Measurements from ENCODE around the gene TUBA3D.
"Not testable (repeated sequence)": the region's sequence is repeated elsewhere in the genome, so short reads cannot be mapped to it uniquely, and the experiment has no call there.

Gene TUBA3D

DNA sequence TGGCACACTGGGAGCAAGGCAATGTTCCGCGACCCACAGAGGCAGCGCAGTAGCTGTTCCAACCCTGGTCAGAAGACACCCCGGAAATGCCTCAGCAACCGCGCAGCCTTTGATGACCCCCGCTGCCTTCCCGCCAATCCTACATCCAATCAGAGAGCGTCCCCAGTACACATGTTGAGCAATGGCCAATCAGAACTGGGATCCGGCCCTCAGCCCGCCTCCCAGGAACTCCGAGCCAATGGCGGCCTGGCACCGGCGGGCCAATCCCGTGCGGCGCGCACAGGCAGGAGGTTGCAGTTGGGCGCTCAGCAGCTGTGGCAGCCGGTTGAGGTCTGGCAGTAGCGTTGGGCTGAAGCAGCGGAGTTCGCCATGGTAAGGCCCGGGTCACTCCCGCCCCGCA lies at the start of gene TUBA3D:
Gene TUBA3D (plus strand): TSS at position 289 of the 400 bp plus-strand sequence. CDS start 81 bp downstream, at position 370.
- ATAC-seq (replicated peaks) = no peak
- Mint-ChIP-seq H3K4me1 (no peaks in the 10 kb centered on the region), H3K36me3 (peaks cover 12 to 18% of the 10 kb centered on the region in 2 donors), H3K9me3 (no peaks in the 10 kb centered on the region), H3K27me3 (no peaks in the 10 kb centered on the region), H3K27ac (peak within 1 kb of the TSS; percentile 54), H3K4me3 (no peak within 1 kb of the TSS)
- no peak for DNase-seq

DNA sequence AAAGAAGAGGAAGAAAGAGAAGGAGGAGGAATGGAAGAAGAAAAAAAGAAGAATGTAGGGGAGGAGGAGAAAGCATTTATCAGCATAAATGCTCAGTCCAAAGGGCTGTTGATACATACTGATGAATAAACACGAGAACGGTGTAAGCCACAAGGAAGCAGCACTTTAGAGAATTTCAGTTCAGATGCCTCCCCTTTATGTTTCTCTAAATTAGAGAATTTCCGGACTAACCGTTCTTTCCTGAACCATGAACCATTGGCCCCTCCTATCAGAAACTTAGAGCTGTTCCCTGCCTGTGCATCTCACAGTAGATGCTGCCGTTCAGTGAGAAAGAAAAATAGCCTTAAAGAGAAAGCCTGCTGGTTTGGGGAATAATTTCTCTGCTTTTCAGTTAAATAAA lies 49.2 kb upstream of the TUBA3D start:
- Mint-ChIP-seq H3K4me1 (peaks cover 0 to 5% of the 10 kb centered on the region in 2 donors), H3K27ac (no peak overlapping the region), H3K36me3 (no peaks in the 10 kb centered on the region), H3K27me3 (peaks cover 41 to 59% of the 10 kb centered on the region in 2 donors), H3K4me3 (no peak overlapping the region), H3K9me3 (no peaks in the 10 kb centered on the region)
- ATAC-seq (replicated peaks) (no peak), DNase-seq (no peak)

DNA sequence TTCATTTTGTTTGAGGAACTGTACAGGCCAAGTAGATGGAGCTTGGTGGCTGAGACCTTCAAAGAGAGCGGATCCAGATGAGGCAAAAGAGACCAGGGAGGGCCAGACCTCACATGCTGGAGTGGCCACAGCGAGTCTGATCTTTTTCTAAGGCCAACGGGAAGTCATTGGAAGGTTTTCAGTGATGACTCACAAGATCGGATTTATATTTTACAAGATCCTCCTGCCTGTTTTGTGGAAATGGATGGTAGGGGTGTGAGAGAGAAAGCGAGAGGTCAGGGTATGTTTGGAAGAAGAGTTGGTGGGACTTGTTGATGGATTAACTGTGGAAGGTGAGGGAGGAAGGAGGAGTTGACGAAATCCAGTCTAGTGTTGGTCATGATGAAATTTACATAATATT lies 44.6 kb upstream of the TUBA3D start:
- Mint-ChIP-seq H3K4me3 (no peak overlapping the region), H3K27ac (no peak overlapping the region), H3K27me3 (peaks cover 23 to 34% of the 10 kb centered on the region in 2 donors), H3K36me3 (no peaks in the 10 kb centered on the region), H3K9me3 (no peaks in the 10 kb centered on the region), H3K4me1 (peaks cover 0 to 4% of the 10 kb centered on the region in 2 donors)
- DNase-seq (no peak), ATAC-seq (replicated peaks) (no peak)

DNA sequence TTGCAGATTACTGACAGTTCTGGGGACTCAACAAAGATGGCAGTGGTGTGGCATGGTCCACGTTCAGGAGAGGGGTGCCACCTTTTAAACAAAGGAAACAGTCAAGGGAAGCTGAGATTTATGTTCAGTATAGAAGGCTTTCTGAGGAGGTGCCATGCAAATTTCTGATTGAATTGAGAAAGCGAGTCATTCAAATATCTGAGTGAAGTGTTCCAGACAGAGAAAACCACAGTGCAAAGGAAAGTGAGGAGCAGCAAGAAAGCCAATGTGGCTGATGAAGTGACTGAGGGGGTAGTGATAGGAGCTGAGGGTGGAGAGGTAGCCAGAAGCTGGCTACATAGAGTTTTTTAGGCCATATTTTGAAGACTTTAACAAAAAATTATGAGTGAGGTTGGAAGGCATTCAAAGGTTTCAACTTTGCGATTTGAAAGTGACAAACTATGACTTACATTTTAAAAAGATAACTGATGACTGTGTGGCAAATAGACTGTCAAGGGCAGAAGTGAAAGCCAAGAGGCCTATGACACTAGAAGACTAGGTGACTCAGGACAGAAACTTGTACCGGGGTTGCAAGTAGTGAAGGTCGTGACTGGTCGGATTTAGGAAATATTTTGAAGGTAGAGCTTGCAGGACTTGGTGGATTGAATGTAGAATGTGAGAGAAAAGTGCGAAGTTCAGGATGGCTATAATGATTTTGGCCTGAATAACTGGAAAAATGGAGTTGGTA lies 35.0 kb upstream of the TUBA3D start:
- ATAC-seq (replicated peaks) = peak in 1 of 2 donors; percentile 65
- DNase-seq, H3K27ac Mint-ChIP-seq: not testable (repeated sequence)

DNA sequence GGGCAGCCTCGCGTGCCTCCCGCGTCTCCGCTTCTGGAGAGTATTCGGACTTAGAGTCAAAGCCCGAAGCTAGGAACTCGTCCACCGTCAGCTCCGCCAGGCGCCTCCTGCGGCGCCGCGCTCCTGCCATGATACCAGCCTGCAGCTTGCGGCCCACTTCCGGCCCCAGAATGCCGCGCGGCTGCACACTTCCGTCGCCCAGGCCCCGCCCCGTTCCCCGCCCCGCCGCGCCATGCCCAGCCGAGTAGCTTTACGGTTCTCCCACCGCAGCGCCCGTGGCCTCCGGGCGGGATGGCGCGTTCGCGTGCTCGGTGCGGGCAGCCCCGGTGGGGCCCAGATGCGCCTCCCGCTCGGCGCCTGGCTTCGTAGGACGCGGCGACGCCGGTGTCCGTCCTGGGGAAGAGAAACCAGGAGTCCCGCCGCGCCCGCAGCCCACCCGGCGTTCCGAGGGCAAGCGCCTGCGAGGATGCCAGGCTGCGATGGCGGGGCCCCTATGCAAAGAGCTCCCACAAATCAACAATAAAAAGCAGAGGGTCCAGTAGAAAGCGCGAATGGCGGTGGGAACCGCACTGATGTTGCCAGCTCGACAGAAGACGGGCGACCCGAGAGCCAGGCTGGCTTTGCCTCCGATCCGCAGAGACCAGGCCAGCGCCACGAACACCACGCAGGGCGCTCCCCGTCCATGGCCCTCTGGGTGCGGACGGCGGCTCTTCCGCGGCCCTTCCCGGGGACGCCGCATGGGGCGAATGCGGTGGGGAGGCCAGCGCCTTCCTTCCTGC lies 31.0 kb upstream of the TUBA3D start:
- DNase-seq; ATAC-seq (replicated peaks); H3K9me3 Mint-ChIP-seq; H3K4me1 Mint-ChIP-seq; H3K36me3 Mint-ChIP-seq; H3K27ac Mint-ChIP-seq; H3K4me3 Mint-ChIP-seq: not testable (repeated sequence)
- H3K27me3 Mint-ChIP-seq = peaks cover 4 to 12% of the 10 kb centered on the region in 2 donors

More for the DNA sequence above, 35.0 kb upstream of the TUBA3D start:
- not testable (repeated sequence) for H3K4me3 Mint-ChIP-seq, H3K36me3 Mint-ChIP-seq, H3K27me3 Mint-ChIP-seq, H3K4me1 Mint-ChIP-seq, H3K9me3 Mint-ChIP-seq

DNA sequence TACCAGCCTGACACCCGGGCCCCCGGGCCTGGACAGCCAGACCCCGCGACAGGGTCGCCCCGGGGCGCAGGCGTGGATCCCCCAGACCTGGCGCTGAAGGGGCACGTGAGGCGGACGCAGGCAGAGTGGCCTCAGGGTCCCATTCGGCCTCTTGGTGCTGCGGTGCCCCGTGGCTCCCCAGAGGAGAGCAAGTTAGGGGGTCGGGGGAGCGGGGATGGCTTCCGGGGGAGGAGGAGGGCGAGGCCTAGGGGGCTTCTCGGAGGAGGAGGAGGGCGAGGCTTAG lies 30.5 kb upstream of the TUBA3D start:
- not testable (repeated sequence) for H3K4me3 Mint-ChIP-seq; H3K27ac Mint-ChIP-seq; H3K36me3 Mint-ChIP-seq; DNase-seq; H3K4me1 Mint-ChIP-seq; H3K9me3 Mint-ChIP-seq; ATAC-seq (replicated peaks)
- H3K27me3 Mint-ChIP-seq = peaks cover 4 to 12% of the 10 kb centered on the region in 2 donors

DNA sequence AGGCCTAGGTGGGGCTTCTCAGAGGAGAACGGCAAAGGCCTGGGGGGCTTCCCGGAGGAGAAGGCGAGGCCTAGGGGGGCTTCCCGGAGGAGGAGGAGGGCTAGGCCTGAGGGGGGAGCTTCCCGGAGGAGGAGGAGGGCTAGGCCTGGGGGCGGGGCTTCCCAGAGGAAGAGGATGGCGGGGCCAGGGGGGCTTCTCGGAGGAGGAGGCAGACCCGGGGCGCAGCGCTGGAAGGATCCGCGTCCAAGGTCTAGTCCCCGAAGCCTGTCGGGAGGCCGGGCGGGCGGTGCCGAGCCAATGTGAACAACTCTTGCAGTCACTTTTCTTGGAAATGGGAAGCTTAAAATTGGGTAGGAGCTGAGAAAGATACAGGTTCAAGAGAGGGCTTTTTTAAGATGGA lies 30.0 kb upstream of the TUBA3D start:
- Mint-ChIP-seq H3K9me3 (no peaks in the 10 kb centered on the region), H3K4me1 (no peaks in the 10 kb centered on the region), H3K4me3 (no peak overlapping the region), H3K27me3 (peaks cover 4 to 11% of the 10 kb centered on the region in 2 donors), H3K36me3 (no peaks in the 10 kb centered on the region), H3K27ac (no peak overlapping the region)
- DNase-seq (no peak), ATAC-seq (replicated peaks) (no peak)

DNA sequence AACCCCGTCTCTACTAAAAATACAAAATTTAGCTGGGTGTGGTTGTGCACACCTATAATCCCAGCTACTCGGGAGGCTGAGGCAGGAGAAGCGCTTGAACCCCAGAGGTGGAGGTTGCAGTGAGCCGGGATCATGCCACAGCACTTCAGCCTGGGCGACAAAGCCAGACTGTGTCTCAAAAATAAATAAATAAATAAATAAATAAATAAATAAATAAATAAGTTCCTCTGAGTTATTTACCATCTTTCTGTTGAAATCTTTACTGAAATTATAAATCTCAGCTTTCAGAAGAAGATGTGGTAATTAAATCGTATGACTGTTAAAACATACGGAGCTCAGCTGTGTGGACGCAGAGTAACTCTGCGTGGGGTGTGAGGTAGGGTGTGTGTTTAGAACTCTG lies 27.9 kb upstream of the TUBA3D start:
- H3K4me1 Mint-ChIP-seq; ATAC-seq (replicated peaks); H3K9me3 Mint-ChIP-seq; H3K27ac Mint-ChIP-seq; H3K27me3 Mint-ChIP-seq; DNase-seq; H3K4me3 Mint-ChIP-seq; H3K36me3 Mint-ChIP-seq: not testable (repeated sequence)

DNA sequence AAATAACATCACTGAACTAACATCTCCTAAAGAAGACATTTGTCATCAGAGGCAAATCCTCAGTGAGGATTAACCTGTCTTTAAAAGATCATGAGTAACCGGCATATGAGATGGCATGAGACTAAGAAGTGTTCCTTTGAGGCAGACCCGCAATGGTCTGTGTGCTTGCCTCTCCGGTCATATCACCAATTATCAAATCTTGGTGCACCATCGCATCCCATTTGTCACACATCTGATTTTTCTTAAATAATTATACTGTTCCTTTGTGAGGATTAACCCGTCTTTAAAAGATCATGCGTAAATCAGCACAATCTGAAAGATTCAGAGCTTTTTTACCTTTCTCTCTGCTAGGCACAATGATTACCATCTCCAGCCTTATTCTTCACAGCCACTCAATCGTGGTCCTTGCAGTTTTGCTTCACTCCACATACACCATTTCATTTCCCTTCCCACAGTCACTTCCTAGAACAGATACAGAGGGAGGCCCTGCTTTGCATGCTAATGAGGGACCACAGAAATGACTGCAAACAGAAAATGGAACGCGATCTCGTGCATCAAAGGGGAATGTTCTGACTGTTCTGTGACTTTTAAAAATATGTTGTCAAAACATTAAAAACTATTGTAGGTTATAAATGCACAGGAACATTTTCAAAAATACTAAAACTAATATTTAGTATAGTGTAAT lies 24.5 kb upstream of the TUBA3D start:
- not testable (repeated sequence) for ATAC-seq (replicated peaks); H3K36me3 Mint-ChIP-seq; H3K27me3 Mint-ChIP-seq; H3K9me3 Mint-ChIP-seq; DNase-seq; H3K27ac Mint-ChIP-seq; H3K4me1 Mint-ChIP-seq; H3K4me3 Mint-ChIP-seq

DNA sequence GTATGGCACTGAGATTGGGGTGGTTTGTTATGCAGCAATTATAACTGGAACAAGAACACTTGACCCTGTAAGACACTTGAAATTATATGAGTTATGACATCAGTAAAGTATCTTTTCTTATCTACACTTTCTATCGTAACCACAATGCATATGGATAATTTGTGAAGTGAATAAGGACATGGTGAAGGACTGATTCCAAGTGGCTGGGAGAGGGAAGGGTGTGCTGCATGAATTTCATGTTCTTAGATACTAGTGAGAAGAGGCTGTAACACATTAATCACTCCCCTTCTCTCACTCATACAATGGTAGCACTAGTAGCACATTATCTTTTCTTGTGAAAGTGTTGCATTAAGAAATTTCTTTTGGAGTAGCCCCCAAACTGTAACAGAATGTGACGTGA lies 21.0 kb upstream of the TUBA3D start:
- DNase-seq; H3K27ac Mint-ChIP-seq; H3K4me1 Mint-ChIP-seq; H3K36me3 Mint-ChIP-seq; ATAC-seq (replicated peaks); H3K9me3 Mint-ChIP-seq; H3K4me3 Mint-ChIP-seq: not testable (repeated sequence)
- peaks cover 0 to 13% of the 10 kb centered on the region in 2 donors for H3K27me3 Mint-ChIP-seq

DNA sequence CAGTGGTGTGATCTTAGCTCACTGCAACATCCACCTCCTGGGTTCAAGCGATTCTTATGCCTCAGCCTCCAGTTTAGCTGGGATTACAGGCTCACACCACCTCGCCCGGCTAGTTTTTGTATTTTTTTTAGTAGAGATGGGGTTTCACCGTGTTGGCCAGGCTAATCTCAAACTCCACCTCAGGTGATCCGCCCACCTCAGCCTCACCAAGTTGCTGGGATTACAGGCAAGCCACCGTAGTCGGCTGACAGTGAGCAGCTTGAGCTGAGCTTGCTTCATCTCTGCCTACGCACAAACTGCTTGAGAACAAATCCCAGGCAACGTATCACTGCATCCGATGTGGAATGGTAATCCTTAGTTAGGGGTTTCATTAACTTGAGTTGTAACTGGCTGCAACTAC lies 8.2 kb upstream of the TUBA3D start:
- ATAC-seq (replicated peaks); H3K27me3 Mint-ChIP-seq; H3K36me3 Mint-ChIP-seq; H3K9me3 Mint-ChIP-seq; H3K27ac Mint-ChIP-seq; DNase-seq; H3K4me3 Mint-ChIP-seq; H3K4me1 Mint-ChIP-seq: not testable (repeated sequence)

DNA sequence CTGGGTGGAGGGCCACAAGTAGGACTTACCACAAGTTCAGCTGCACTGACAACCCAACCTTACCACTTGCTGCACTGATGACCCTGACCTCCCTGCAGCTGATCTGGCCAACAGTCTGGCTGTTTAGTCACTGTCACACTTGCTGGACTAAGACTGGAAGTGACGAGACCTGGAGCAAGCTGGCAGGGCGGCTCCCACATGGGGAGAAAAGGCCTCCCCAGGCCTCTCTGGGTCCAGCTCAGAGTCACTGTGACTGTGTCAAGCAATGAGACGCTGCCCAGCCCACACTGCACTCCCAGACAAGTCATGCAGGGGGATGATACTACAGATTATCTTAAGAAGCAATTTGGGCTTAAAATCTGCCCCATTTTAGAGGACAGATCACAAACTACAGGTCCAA lies 5.0 kb upstream of the TUBA3D start:
- not testable (repeated sequence) for DNase-seq; H3K4me1 Mint-ChIP-seq; H3K4me3 Mint-ChIP-seq; H3K9me3 Mint-ChIP-seq; H3K27ac Mint-ChIP-seq; H3K27me3 Mint-ChIP-seq; ATAC-seq (replicated peaks)
- peaks cover 2 to 10% of the 10 kb centered on the region in 2 donors for H3K36me3 Mint-ChIP-seq

DNA sequence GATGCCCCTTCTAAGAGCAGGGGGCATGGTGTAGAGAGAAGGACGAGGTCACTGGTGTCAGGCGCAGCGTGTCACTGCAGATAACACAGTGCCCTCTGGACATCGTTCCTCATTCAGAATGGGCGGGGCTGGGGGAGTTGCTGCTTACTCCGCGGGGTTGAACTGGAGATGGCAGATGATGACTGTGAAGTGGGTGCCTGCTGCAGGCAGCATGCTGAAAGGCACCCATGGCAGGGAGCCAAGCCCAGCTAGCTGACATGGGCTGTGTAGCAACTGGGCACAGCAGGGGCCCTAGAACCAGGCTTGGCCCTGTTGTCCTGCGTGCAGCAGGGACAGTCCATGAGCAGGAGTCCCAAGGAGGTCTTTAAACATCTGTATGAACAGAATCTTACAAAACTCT lies 4.3 kb upstream of the TUBA3D start:
- not testable (repeated sequence) for H3K4me1 Mint-ChIP-seq; DNase-seq; H3K4me3 Mint-ChIP-seq; H3K27ac Mint-ChIP-seq; ATAC-seq (replicated peaks); H3K27me3 Mint-ChIP-seq; H3K9me3 Mint-ChIP-seq
- H3K36me3 Mint-ChIP-seq = peaks cover 9 to 14% of the 10 kb centered on the region in 2 donors

DNA sequence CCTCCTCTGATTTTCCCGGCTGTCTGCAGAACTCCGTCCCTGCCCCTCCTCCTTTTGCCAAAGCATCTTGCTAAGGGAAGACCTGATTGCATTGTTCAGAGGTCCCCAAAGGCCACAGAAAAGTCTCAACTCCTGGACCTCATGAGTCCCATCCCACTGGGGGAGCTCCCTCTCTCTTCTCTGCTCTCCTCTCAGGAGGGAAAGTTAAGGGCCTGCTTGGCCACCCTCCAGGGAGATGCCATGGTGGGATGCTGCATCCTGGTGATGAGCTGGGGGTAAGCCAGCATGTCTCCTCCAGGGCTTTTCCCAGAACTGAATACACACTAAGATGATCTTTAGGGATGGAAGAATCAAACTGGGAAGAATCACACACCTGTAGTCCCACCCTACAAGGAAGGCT lies 2.7 kb upstream of the TUBA3D start:
- DNase-seq; H3K27me3 Mint-ChIP-seq; H3K27ac Mint-ChIP-seq; ATAC-seq (replicated peaks); H3K9me3 Mint-ChIP-seq; H3K4me1 Mint-ChIP-seq; H3K4me3 Mint-ChIP-seq: not testable (repeated sequence)
- peaks cover 11 to 12% of the 10 kb centered on the region in 2 donors for H3K36me3 Mint-ChIP-seq

DNA sequence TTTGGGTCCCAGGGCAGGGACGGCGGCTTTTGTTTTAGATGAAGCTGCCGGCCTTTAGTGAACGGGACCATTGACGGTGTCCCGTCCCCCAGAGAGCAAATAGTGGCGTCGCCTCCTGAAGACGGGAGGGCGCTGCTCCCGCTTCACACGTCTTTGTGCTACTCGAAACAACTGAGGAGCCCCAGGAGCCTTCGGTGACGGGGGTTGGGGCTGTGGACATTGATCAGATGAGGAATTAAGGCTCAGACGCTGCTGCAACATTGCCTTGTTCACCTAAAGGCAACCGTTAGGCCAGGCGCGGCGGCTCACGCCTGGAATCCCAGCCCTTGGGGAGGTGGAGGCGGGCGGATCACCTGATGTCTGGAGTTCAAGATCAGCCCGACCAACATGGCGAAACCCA lies 444 bp downstream of the TUBA3D start:
- H3K4me3 Mint-ChIP-seq, H3K9me3 Mint-ChIP-seq, DNase-seq: not testable (repeated sequence)

More for the DNA sequence above, 444 bp downstream of the TUBA3D start:
- peaks cover 12 to 18% of the 10 kb centered on the region in 2 donors for H3K36me3 Mint-ChIP-seq
- not testable (repeated sequence) for H3K27ac Mint-ChIP-seq; H3K4me1 Mint-ChIP-seq; ATAC-seq (replicated peaks); H3K27me3 Mint-ChIP-seq
